ENCODE data around the gene MAPT. TPM values are rescaled to one million over a fixed set of nuclear protein-coding genes. Genes with fewer than 3 reads are reported as not detected.

Gene MAPT
- total RNA-seq, 1 donor from 2014 or later: 2.1 TPM

GRCh38 chr17:45951403-45951802 lies 57.0 kb downstream of the MAPT start:
- no peaks in the 10 kb centered on the region for H3K36me3 Mint-ChIP-seq (ENCODE audit: low read depth, unreplicated experiment)
- no peak for DNase-seq (ENCODE audit: low read depth)

GRCh38 chr17:45951941-45952340 lies 57.6 kb downstream of the MAPT start:
- H3K4me3 Mint-ChIP-seq (ENCODE audit: unreplicated experiment): no peak overlapping the region
- peak overlapping the region; percentile 63 for H3K27ac Mint-ChIP-seq (ENCODE audit: unreplicated experiment)
- no peaks in the 10 kb centered on the region for H3K36me3 Mint-ChIP-seq (ENCODE audit: low read depth, unreplicated experiment)
- no peak for FAIRE-seq
- no peak overlapping the region for H3K9ac ChIP-seq (ENCODE audit: low read length)
- H3K27me3 Mint-ChIP-seq (ENCODE audit: low read depth, unreplicated experiment): peaks cover 7% of the 10 kb centered on the region
- no peak overlapping the region for H3K4me2 ChIP-seq (ENCODE audit: low read length)
- TF ChIP-seq EZH2 (IDR thresholded peaks at IDR 0.05; ENCODE audit: insufficient read depth, low read length) (no peak), CTCF (IDR thresholded peaks at IDR 0.05; ENCODE audit: insufficient read depth, low read depth, low read length) (no peak)
- no peaks in the 10 kb centered on the region for H3K9me3 Mint-ChIP-seq (ENCODE audit: unreplicated experiment)
- no peaks in the 10 kb centered on the region for H3K9me3 ChIP-seq (ENCODE audit: insufficient read depth, low read depth, low read length)
- H3K27me3 ChIP-seq (ENCODE audit: insufficient read depth, low read length): peaks cover 17% of the 10 kb centered on the region
- peaks cover 13% of the 10 kb centered on the region for H3K4me1 Mint-ChIP-seq (ENCODE audit: low read depth, unreplicated experiment)
- H3K79me2 ChIP-seq (ENCODE audit: insufficient read depth, low read length): no peaks in the 10 kb centered on the region
- no peaks in the 10 kb centered on the region for H4K20me1 ChIP-seq (ENCODE audit: insufficient read depth, low read length)
- no peaks in the 10 kb centered on the region for H3K36me3 ChIP-seq (ENCODE audit: insufficient read depth, low read length)
- H3K27ac ChIP-seq (ENCODE audit: low read depth, low read length): no peak overlapping the region
- H3K4me1 ChIP-seq (ENCODE audit: insufficient read depth, low read length): no peaks in the 10 kb centered on the region
- H2AFZ ChIP-seq (ENCODE audit: low read depth, low read length): no peak overlapping the region
- no peak for DNase-seq (ENCODE audit: low read depth)
- no peak overlapping the region for H3K4me3 ChIP-seq (ENCODE audit: insufficient read depth, low read depth, low read length)

More at GRCh38 chr17:45951403-45951802, 57.0 kb downstream of the MAPT start:
- H3K4me1 Mint-ChIP-seq (ENCODE audit: low read depth, unreplicated experiment): peaks cover 13% of the 10 kb centered on the region
- H3K4me3 Mint-ChIP-seq (ENCODE audit: unreplicated experiment): no peak overlapping the region
- no peak overlapping the region for H3K9ac ChIP-seq (ENCODE audit: low read length)
- H3K9me3 Mint-ChIP-seq (ENCODE audit: unreplicated experiment): no peaks in the 10 kb centered on the region
- H3K4me2 ChIP-seq (ENCODE audit: low read length): no peak overlapping the region
- FAIRE-seq: no peak
- H4K20me1 ChIP-seq (ENCODE audit: insufficient read depth, low read length): no peaks in the 10 kb centered on the region
- no peak overlapping the region for H3K4me3 ChIP-seq (ENCODE audit: insufficient read depth, low read depth, low read length)
- H3K27me3 Mint-ChIP-seq (ENCODE audit: low read depth, unreplicated experiment): peaks cover 7% of the 10 kb centered on the region
- H2AFZ ChIP-seq (ENCODE audit: low read depth, low read length): no peak overlapping the region
- H3K27me3 ChIP-seq (ENCODE audit: insufficient read depth, low read length): peaks cover 17% of the 10 kb centered on the region
- H3K9me3 ChIP-seq (ENCODE audit: insufficient read depth, low read depth, low read length): no peaks in the 10 kb centered on the region
- H3K4me1 ChIP-seq (ENCODE audit: insufficient read depth, low read length): no peaks in the 10 kb centered on the region
- no peak for TF ChIP-seq CTCF (IDR thresholded peaks at IDR 0.05; ENCODE audit: insufficient read depth, low read depth, low read length)
- no peak for TF ChIP-seq EZH2 (IDR thresholded peaks at IDR 0.05; ENCODE audit: insufficient read depth, low read length)
- H3K79me2 ChIP-seq (ENCODE audit: insufficient read depth, low read length): no peaks in the 10 kb centered on the region
- H3K27ac ChIP-seq (ENCODE audit: low read depth, low read length): no peak overlapping the region
- H3K36me3 ChIP-seq (ENCODE audit: insufficient read depth, low read length): no peaks in the 10 kb centered on the region
- peak overlapping the region; percentile 63 for H3K27ac Mint-ChIP-seq (ENCODE audit: unreplicated experiment)

- no peak overlapping the region for H3K4me3 Mint-ChIP-seq (ENCODE audit: unreplicated experiment)
- H3K27me3 ChIP-seq (ENCODE audit: insufficient read depth, low read length): peaks cover 17% of the 10 kb centered on the region
These were observed 58.5 kb downstream of the MAPT start for GRCh38 chr17:45952814-45953320.

More at GRCh38 chr17:45952814-45953320, 58.5 kb downstream of the MAPT start:
- Histone ChIP-seq H3K27ac (ENCODE audit: low read depth, low read length) (no peak overlapping the region), H3K79me2 (ENCODE audit: insufficient read depth, low read length) (no peaks in the 10 kb centered on the region), H4K20me1 (ENCODE audit: insufficient read depth, low read length) (no peaks in the 10 kb centered on the region), H3K4me2 (ENCODE audit: low read length) (no peak overlapping the region), H2AFZ (ENCODE audit: low read depth, low read length) (no peak overlapping the region), H3K4me3 (ENCODE audit: insufficient read depth, low read depth, low read length) (no peak overlapping the region), H3K9ac (ENCODE audit: low read length) (no peak overlapping the region), H3K36me3 (ENCODE audit: insufficient read depth, low read length) (no peaks in the 10 kb centered on the region), H3K4me1 (ENCODE audit: insufficient read depth, low read length) (no peaks in the 10 kb centered on the region), H3K9me3 (ENCODE audit: insufficient read depth, low read depth, low read length) (no peaks in the 10 kb centered on the region)
- DNase-seq (ENCODE audit: low read depth) (no peak), FAIRE-seq (no peak)
- H3K4me1 Mint-ChIP-seq (ENCODE audit: low read depth, unreplicated experiment): peaks cover 13% of the 10 kb centered on the region
- no peaks in the 10 kb centered on the region for H3K9me3 Mint-ChIP-seq (ENCODE audit: unreplicated experiment)
- H3K36me3 Mint-ChIP-seq (ENCODE audit: low read depth, unreplicated experiment): no peaks in the 10 kb centered on the region
- no peak for TF ChIP-seq CTCF (IDR thresholded peaks at IDR 0.05; ENCODE audit: insufficient read depth, low read depth, low read length)
- TF ChIP-seq EZH2 (IDR thresholded peaks at IDR 0.05; ENCODE audit: insufficient read depth, low read length): no peak
- no peak overlapping the region for H3K27ac Mint-ChIP-seq (ENCODE audit: unreplicated experiment)
- peaks cover 7% of the 10 kb centered on the region for H3K27me3 Mint-ChIP-seq (ENCODE audit: low read depth, unreplicated experiment)

Measured in astrocyte (in vitro differentiated cells and primary cell).